ENCODE data around the gene SLC35A5. TPM values are rescaled to one million over a fixed set of nuclear protein-coding genes. Genes with fewer than 3 reads are reported as not detected.

SLC35A5 gene
- total and polyA plus RNA-seq, 10 donors: 8.2 to 48.0 (median 33.8) TPM

DNA sequence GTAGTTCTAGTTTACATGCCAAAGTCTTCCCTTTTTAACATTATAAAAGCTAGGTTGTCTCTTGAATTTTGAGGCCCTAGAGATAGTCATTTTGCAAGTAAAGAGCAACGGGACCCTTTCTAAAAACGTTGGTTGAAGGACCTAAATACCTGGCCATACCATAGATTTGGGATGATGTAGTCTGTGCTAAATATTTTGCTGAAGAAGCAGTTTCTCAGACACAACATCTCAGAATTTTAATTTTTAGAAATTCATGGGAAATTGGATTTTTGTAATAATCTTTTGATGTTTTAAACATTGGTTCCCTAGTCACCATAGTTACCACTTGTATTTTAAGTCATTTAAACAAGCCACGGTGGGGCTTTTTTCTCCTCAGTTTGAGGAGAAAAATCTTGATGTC lies 21.3 kb downstream of the SLC35A5 start:
- DNase-seq: no peak
- 77 to 86% (median 82%) methylated on average over 3 of the region's 3 CpGs for WGBS, 5 donors
- peaks cover 0 to 46% (median 21%) of the 10 kb centered on the region in 6 donors for H3K4me1 ChIP-seq
- H3K27me3 ChIP-seq (replicated peaks in 1 of 7): no peaks in the 10 kb centered on the region
- H3K4me3 ChIP-seq: no peak overlapping the region
- intact Hi-C loops (cut with DNase I; ENCODE audit: low total_unique reads): loop anchor here (10.0 kb wide), 1 partner anchor 402 kb away; no protein-coding TSS in a partner anchor
- TF ChIP-seq, protein P1, sequence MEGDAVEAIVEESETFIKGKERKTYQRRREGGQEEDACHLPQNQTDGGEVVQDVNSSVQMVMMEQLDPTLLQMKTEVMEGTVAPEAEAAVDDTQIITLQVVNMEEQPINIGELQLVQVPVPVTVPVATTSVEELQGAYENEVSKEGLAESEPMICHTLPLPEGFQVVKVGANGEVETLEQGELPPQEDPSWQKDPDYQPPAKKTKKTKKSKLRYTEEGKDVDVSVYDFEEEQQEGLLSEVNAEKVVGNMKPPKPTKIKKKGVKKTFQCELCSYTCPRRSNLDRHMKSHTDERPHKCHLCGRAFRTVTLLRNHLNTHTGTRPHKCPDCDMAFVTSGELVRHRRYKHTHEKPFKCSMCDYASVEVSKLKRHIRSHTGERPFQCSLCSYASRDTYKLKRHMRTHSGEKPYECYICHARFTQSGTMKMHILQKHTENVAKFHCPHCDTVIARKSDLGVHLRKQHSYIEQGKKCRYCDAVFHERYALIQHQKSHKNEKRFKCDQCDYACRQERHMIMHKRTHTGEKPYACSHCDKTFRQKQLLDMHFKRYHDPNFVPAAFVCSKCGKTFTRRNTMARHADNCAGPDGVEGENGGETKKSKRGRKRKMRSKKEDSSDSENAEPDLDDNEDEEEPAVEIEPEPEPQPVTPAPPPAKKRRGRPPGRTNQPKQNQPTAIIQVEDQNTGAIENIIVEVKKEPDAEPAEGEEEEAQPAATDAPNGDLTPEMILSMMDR (IDR thresholded peaks at IDR 0.05 in 8 of 11, conservative IDR thresholded peaks at IDR 0.05 in 3 of 11): no peak
- no peak for TF ChIP-seq POLR2A (IDR thresholded peaks at IDR 0.05)
- no peak for TF ChIP-seq POLR2AphosphoS5 (IDR thresholded peaks at IDR 0.05)
- H3K36me3 ChIP-seq: peaks cover 0 to 86% (median 39%) of the 10 kb centered on the region in 6 donors
- H3K27ac ChIP-seq: no peak overlapping the region
- no peaks in the 10 kb centered on the region for H3K9me3 ChIP-seq

DNA sequence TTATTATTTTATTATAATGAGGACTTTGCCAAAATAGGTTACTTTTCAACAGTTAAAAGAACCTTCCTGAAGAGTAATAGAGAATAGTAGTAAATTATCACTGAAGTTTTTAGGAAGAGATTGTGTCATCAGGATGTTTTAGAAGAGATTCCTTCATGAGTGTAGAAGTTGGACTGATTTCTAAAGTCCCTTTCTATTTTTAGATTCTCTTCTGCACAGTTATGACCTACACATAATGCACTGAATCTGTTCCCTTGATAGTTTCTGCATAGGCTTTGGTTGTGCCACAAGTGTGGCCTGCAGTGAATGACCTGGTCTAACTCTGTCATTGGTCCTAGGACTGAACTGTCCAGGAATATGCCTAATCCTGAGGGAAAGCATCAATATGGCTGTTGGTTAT lies 23.9 kb downstream of the SLC35A5 start:
- peaks cover 0 to 22% (median 8%) of the 10 kb centered on the region in 6 donors for H3K4me1 ChIP-seq
- no peak for DNase-seq
- H3K4me3 ChIP-seq: no peak overlapping the region
- TF ChIP-seq POLR2A (IDR thresholded peaks at IDR 0.05) (no peak), POLR2AphosphoS5 (IDR thresholded peaks at IDR 0.05) (no peak)
- TF ChIP-seq, protein P1 (IDR thresholded peaks at IDR 0.05 in 8 of 11, conservative IDR thresholded peaks at IDR 0.05 in 3 of 11): no peak
- no peaks in the 10 kb centered on the region for H3K27me3 ChIP-seq (replicated peaks in 1 of 7)
- no peaks in the 10 kb centered on the region for H3K9me3 ChIP-seq
- intact Hi-C loops (cut with DNase I; ENCODE audit: low total_unique reads): loop anchor here (10.0 kb wide), 1 partner anchor 399 kb away; no protein-coding TSS in a partner anchor
- peaks cover 0 to 98% (median 39%) of the 10 kb centered on the region in 6 donors for H3K36me3 ChIP-seq
- H3K27ac ChIP-seq: no peak overlapping the region

GRCh38 chr3:112587336-112587735 lies 25.5 kb downstream of the SLC35A5 start:
- 73 to 93% (median 92%) methylated on average over 1 of the region's 1 CpG for WGBS, 5 donors
- peaks cover 0 to 24% (median 8%) of the 10 kb centered on the region in 6 donors for H3K4me1 ChIP-seq

DNA sequence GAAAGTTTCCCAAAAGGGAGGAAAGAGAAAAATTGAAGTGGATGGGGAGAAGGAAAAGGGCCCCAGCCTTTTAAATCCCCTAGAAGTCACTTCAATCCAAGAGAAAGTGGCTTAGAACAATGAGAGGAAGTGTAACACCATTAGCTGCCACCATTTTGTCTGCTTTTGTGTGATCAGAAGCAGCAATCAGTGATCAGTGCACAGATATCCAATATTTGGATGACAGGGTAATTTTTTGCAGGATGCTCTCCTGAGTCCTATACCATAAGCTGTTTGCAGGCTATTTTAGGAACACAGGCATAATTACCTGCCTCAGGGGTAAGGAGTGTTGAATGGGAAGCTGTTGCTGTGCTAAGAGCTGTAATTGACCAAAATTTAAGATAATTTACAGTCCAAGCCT lies 31.4 kb downstream of the SLC35A5 start:
- Histone ChIP-seq H3K36me3 (peaks cover 0 to 90% (median 6%) of the 10 kb centered on the region in 6 donors), H3K4me1 (peaks cover 0 to 9% (median 0%) of the 10 kb centered on the region in 6 donors), H3K27me3 (replicated peaks in 1 of 7) (no peaks in the 10 kb centered on the region), H3K27ac (peak overlapping the region in 1 of 8 donors; percentile 30), H3K9me3 (peaks cover 0 to 9% (median 7%) of the 10 kb centered on the region in 8 donors), H3K4me3 (no peak overlapping the region)
- DNase-seq: no peak
- TF ChIP-seq, protein P1 (IDR thresholded peaks at IDR 0.05 in 8 of 11, conservative IDR thresholded peaks at IDR 0.05 in 3 of 11): no peak
- no peak for TF ChIP-seq POLR2A (IDR thresholded peaks at IDR 0.05)
- no peak for TF ChIP-seq POLR2AphosphoS5 (IDR thresholded peaks at IDR 0.05)
- intact Hi-C loops (cut with DNase I; ENCODE audit: low total_unique reads): no loop called here

More at GRCh38 chr3:112587336-112587735, 25.5 kb downstream of the SLC35A5 start:
- Histone ChIP-seq H3K9me3 (no peaks in the 10 kb centered on the region), H3K27ac (no peak overlapping the region), H3K36me3 (peaks cover 0 to 98% (median 35%) of the 10 kb centered on the region in 6 donors), H3K4me3 (no peak overlapping the region), H3K27me3 (replicated peaks in 1 of 7) (no peaks in the 10 kb centered on the region)
- no peak for DNase-seq
- TF ChIP-seq, protein P1 (IDR thresholded peaks at IDR 0.05 in 8 of 11, conservative IDR thresholded peaks at IDR 0.05 in 3 of 11): no peak
- TF ChIP-seq POLR2A (IDR thresholded peaks at IDR 0.05): no peak
- TF ChIP-seq POLR2AphosphoS5 (IDR thresholded peaks at IDR 0.05): no peak
- intact Hi-C loops (cut with DNase I; ENCODE audit: low total_unique reads): loop anchor here (10.0 kb wide), 1 partner anchor 397 kb away; no protein-coding TSS in a partner anchor
